GM19455 (cell line): ENCODE measurements around the gene MDH1B.
"Not testable (repeated sequence)": the region's sequence is repeated elsewhere in the genome, so short reads cannot be mapped to it uniquely, and the experiment has no call there.

ENCODE experiments used
- ATAC-seq: cut with Tn5 transposase; IDR thresholded peaks from one replicate; pipeline ENCODE4 v1.9.1; 2021; ENCODE audit not compliant: unreplicated experiment

Gene MDH1B

DNA sequence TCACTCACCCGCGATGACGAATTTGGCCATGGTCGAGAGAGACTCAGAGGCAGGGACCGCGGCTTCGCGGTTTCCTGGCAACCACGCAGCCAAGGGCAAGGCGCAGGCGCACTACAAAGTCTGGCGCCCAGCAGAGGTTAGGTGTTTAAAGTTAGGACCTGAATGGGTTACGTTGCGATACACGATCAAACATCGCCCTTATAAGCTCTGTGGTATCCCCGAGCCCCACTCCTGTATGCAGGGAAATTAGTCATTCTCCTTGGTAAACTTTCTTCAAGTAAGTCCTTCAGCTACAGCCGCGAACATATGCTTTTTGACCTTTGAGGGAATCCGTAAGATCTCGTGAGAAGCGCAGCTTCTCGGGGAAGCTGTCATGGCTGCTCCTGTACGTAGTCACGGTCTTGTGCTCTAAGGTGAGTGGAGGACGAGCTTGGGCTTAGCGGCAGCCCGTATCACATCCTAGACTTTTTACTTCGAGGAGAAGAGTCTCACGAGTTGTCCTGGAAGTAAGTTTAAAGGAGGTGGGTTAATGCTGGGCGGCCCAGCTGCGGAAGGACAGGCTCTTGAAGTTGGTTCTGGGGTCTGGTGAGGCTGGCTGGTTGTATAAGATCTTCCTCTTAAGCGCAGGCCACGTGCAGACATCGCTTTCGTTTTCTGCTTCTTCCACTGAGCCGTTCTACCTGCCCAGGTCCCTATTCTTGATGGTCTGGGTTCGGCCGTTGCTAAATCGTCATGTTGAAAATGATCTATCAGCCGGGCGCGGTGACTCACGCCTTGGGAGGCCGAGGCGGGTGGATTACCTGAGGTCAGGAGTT lies at the start of gene MDH1B, which contains the start of gene FASTKD2:
TSS of gene MDH1B (minus strand) at position 87 of the 815 bp plus-strand sequence. CDS start at position 30, 57 bp downstream.
TSS of gene FASTKD2 (plus strand) at position 365 of the 815 bp plus-strand sequence. CDS start 1,088 bp downstream, outside the sequence.
- ATAC-seq = peak; percentile 97

- ATAC-seq = no peak
Observed at GRCh38 chr2:206814498-206814897, 49.4 kb upstream of the MDH1B start.

- ATAC-seq = not testable (repeated sequence)
Observed at GRCh38 chr2:206812471-206812870, 47.3 kb upstream of the MDH1B start.

DNA sequence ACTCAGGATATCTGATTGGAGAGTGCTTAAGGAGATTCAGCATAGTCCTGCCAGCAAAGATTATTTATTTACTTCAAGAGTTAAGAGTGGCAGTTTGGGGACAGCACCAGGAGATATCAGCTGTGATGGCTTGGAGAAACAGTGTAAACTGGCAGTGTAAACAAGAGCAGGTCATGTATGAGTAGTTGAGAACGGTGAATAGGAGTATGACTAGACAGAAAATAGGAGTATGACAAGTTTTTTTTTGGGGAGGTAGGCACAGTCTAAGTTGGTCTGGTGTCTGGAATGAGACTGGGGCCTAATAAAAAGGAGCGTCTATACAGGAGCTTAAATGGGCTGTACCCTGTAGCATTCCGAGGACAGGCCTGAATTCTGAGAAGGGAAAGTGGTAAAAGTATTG lies 42.5 kb upstream of the MDH1B start:
- not testable (repeated sequence) for ATAC-seq

GRCh38 chr2:206805887-206806607 lies 40.9 kb upstream of the MDH1B start:
- no peak for ATAC-seq

GRCh38 chr2:206804326-206804725 lies 39.2 kb upstream of the MDH1B start:
- ATAC-seq = no peak

DNA sequence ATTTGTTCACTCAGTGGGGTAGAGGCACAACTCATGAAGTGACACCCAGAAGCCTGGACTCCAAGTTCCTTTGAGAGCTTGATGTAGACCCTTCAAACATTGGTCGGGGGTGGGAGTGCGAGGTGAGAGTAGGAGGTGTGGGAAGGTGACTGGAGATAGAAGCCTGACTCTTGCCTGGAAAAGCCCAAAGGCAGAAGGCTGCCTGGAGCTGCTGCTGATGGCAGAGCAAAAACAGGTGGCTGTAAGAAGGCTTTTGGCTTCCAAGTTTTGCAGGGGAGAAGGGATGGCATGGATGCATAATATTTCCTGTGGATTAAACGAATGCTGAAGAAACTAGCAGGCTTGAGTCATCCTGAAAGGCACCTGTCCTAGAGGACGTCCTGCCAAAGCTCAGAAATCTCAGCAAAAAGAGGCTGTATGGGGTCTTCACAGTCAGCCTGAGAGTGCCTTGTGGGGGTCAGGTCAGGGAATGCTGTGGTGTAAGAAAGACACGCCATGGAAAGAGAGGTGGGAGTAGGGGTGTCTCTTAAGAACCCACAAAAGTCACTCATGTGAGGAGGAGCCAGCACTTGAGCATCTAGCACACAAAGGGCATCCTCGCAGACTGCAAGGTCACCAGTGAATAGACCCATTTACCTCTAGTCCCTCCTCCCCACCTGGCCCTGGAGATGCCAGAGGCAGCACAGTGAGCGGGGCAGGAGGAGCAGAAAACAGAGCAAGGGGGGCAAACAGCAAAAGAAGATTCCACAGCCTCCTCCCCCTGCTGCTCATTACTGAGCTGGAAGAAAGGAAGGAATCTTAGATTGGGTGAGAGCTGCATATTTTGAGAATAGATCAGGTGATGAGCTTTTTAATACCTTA lies 37.8 kb upstream of the MDH1B start:
- no peak for ATAC-seq

GRCh38 chr2:206801418-206802189 lies 36.5 kb upstream of the MDH1B start:
- ATAC-seq = no peak

- peak; percentile 57 for ATAC-seq
Observed at GRCh38 chr2:206800506-206801417, 35.6 kb upstream of the MDH1B start.

- no peak for ATAC-seq
Observed at GRCh38 chr2:206799083-206799482, 34.0 kb upstream of the MDH1B start.

DNA sequence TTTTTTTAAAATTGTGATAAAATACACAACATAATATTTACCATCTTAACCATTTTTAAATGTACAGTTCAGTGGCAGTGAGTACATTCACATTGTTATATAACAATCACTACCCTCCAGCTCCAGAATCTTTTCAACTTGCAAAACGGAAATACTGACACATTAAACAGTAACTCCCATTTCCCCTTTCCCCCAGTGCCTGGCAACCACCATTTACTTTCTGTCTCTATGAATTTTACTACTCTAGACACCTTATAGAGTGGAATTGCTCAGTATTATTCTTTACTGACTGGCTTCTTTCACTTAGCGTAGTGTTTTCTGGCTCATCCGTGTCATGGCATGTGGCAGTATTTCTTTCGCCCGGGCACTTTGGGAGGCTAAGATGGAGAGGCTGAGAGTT lies 32.9 kb upstream of the MDH1B start:
- ATAC-seq = peak; percentile 56

- no peak for ATAC-seq
Observed at GRCh38 chr2:206797376-206797775, 32.2 kb upstream of the MDH1B start.

- no peak for ATAC-seq
Observed at GRCh38 chr2:206792645-206793044, 27.5 kb upstream of the MDH1B start.

GRCh38 chr2:206790311-206790935 lies 25.3 kb upstream of the MDH1B start:
- ATAC-seq = no peak

- no peak for ATAC-seq
Observed at GRCh38 chr2:206784559-206785353, 19.6 kb upstream of the MDH1B start.

DNA sequence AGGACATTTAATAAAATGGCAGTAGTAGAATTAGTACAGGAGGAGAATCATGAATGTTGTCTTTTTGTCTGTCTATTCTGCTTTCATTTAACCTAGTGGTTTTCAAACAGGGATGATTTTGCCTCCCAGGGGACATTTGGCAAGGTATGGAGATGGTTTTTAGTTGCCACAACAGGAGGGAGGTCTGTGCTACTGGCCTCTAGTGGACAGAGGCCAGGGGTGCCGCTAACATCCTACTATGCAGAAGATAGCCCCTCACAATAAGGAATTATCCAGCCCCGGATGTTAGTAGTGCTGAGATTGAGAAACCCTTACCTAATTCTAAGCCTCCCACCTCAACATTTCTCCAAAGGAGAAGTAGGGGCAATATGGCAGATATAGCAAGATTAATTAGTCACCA lies 18.6 kb upstream of the MDH1B start:
- ATAC-seq = no peak

GRCh38 chr2:206780671-206781070 lies 15.5 kb upstream of the MDH1B start:
- ATAC-seq = no peak

- ATAC-seq = no peak
Observed at GRCh38 chr2:206776432-206776831, 11.3 kb upstream of the MDH1B start.
